Parathyroid adenoma (tissue), 2 donors: ENCODE results near the gene ITPKB.

Source experiments
- H2AFZ ChIP-seq: fragments of 300-600 bp; sonication (generic); one replicate; pipeline ENCODE4 v1.7.0; 2017; ENCODE audit warnings: antibody characterized with exemption, mild to moderate bottlenecking
- H3K27ac ChIP-seq: fragments of 300-600 bp; sonication (generic); one replicate; pipeline ENCODE4 v1.7.0; 2017
- H3K27me3 ChIP-seq: fragments of 300-600 bp; sonication (generic); one replicate; pipeline ENCODE4 v1.7.0; 2017; ENCODE audit warnings: low read length; ENCODE audit not compliant: control insufficient read depth, insufficient read depth
- H3K36me3 ChIP-seq: fragments of 300-600 bp; sonication (generic); one replicate; pipeline ENCODE4 v1.7.0; 2017; ENCODE audit warnings: low read length; ENCODE audit not compliant: control insufficient read depth, insufficient read depth
- H3K4me1 ChIP-seq: fragments of 300-600 bp; sonication (generic); one replicate; pipeline ENCODE4 v1.7.0; 2017; ENCODE audit warnings: control low read depth
- H3K4me2 ChIP-seq: fragments of 300-600 bp; sonication (generic); one replicate; pipeline ENCODE4 v1.7.0; 2017; ENCODE audit warnings: low read length
- H3K4me3 ChIP-seq: fragments of 300-600 bp; sonication (generic); one replicate; pipeline ENCODE4 v1.7.0; 2017; ENCODE audit warnings: low read depth, low read length
- H3K79me2 ChIP-seq: fragments of 300-600 bp; sonication (generic); one replicate; pipeline ENCODE4 v1.7.0; 2017; ENCODE audit warnings: control low read depth
- H3K9ac ChIP-seq: fragments of 300-600 bp; sonication (generic); one replicate; pipeline ENCODE4 v1.7.0; 2017; ENCODE audit warnings: mild to moderate bottlenecking
- H3K9me3 ChIP-seq: fragments of 300-600 bp; sonication (generic); one replicate; pipeline ENCODE4 v1.7.0; 2017; ENCODE audit warnings: low read length; ENCODE audit not compliant: control insufficient read depth
- CTCF ChIP-seq: fragments of 300-600 bp; sonication (generic); IDR thresholded peaks from one replicate; pipeline ENCODE4 v1.7.0; 2017; ENCODE audit warnings: antibody characterized with exemption, mild to moderate bottlenecking
- donor health status: primary hyperparathyroidism.

The ITPKB gene

GRCh38 chr1:226739696-226740065 lies 599 bp upstream of the ITPKB start:
- Histone ChIP-seq H3K27me3 (no peaks in the 10 kb centered on the region), H3K36me3 (no peaks in the 10 kb centered on the region), H2AFZ (peak overlapping the region; percentile 86), H3K9me3 (no peaks in the 10 kb centered on the region), H3K9ac (no peak overlapping the region), H3K27ac (no peak overlapping the region), H3K4me1 (no peaks in the 10 kb centered on the region), H3K4me3 (peak overlapping the region; percentile 72), H3K79me2 (no peaks in the 10 kb centered on the region), H3K4me2 (peak overlapping the region; percentile 91)
- no peak for TF ChIP-seq CTCF

GRCh38 chr1:226738421-226738994 lies 574 bp downstream of the ITPKB start:
- H3K36me3 ChIP-seq: no peaks in the 10 kb centered on the region
- no peaks in the 10 kb centered on the region for H3K4me1 ChIP-seq
- no peaks in the 10 kb centered on the region for H3K79me2 ChIP-seq
- H3K27me3 ChIP-seq: no peaks in the 10 kb centered on the region
- no peaks in the 10 kb centered on the region for H3K9me3 ChIP-seq
- H2AFZ ChIP-seq: peak overlapping the region; percentile 86
- peak overlapping the region; percentile 74 for H3K27ac ChIP-seq
- H3K9ac ChIP-seq: peak overlapping the region; percentile 28
- TF ChIP-seq CTCF: no peak
- peak overlapping the region; percentile 72 for H3K4me3 ChIP-seq
- H3K4me2 ChIP-seq: peak overlapping the region; percentile 91

- H3K4me1 ChIP-seq: no peaks in the 10 kb centered on the region
- H3K36me3 ChIP-seq: no peaks in the 10 kb centered on the region
- H3K27ac ChIP-seq: peak overlapping the region; percentile 8
These were observed 1.2 kb downstream of the ITPKB start for GRCh38 chr1:226737819-226738420.

GRCh38 chr1:226736908-226737818 lies 1.9 kb downstream of the ITPKB start:
- Histone ChIP-seq H2AFZ (peak overlapping the region; percentile 86), H3K79me2 (no peaks in the 10 kb centered on the region), H3K27me3 (no peaks in the 10 kb centered on the region), H3K4me1 (no peaks in the 10 kb centered on the region), H3K27ac (no peak overlapping the region), H3K36me3 (no peaks in the 10 kb centered on the region), H3K4me2 (peak overlapping the region; percentile 91), H3K9me3 (no peaks in the 10 kb centered on the region), H3K4me3 (peak overlapping the region; percentile 72), H3K9ac (no peak overlapping the region)
- TF ChIP-seq CTCF: no peak

More at GRCh38 chr1:226737819-226738420, 1.2 kb downstream of the ITPKB start:
- no peak for TF ChIP-seq CTCF
- H3K9me3 ChIP-seq: no peaks in the 10 kb centered on the region
- no peaks in the 10 kb centered on the region for H3K79me2 ChIP-seq
- no peak overlapping the region for H3K9ac ChIP-seq
- H3K4me3 ChIP-seq: peak overlapping the region; percentile 72
- peak overlapping the region; percentile 86 for H2AFZ ChIP-seq
- H3K27me3 ChIP-seq: no peaks in the 10 kb centered on the region
- H3K4me2 ChIP-seq: peak overlapping the region; percentile 91
